Hematopoietic multipotent progenitor cell (in vitro differentiated cells): ENCODE measurements around the gene DSP. TPM values are rescaled to one million over a fixed set of nuclear protein-coding genes. Genes with fewer than 3 reads are reported as not detected.
A peak's percentile ranks its signal among the peaks of the same experiment; 100 is the strongest.

Experiments used
- DNase-seq, 3 donors: peaks; one replicate each; pipeline ENCODE4 v3.0.0-alpha.2; 2011 to 2015; ENCODE audit warnings: low read depth in 2 of 3, low spot score in 2 of 3
- total RNA-seq: library from RNA; depleted of rRNA; stranded (reverse); fragments of >200 nt; gene quantifications from one replicate; pipeline ENCODE4 v1.2.3, GENCODE V29; 2012

Gene DSP
- under 0.01 TPM for total RNA-seq

GRCh38 chr6:7541175-7542064 lies at the start of gene DSP:
Gene DSP (plus strand): TSS chr6:7541671. CDS start chr6:7541916, 245 bp downstream.
- peak in 2 of 3 donors; percentile 25 to 35 for DNase-seq

- DNase-seq = no peak
Observed at GRCh38 chr6:7493866-7494265, 47.6 kb upstream of the DSP start.

- no peak for DNase-seq
Observed at GRCh38 chr6:7494638-7495037, 46.8 kb upstream of the DSP start.

GRCh38 chr6:7496266-7496875 lies 45.1 kb upstream of the DSP start:
- no peak for DNase-seq

- no peak for DNase-seq
Observed at GRCh38 chr6:7500752-7501282, 40.7 kb upstream of the DSP start.

- no peak for DNase-seq
Observed at GRCh38 chr6:7502743-7503142, 38.7 kb upstream of the DSP start.

GRCh38 chr6:7504041-7504440 lies 37.4 kb upstream of the DSP start:
- no peak for DNase-seq

GRCh38 chr6:7505189-7505699 lies 36.2 kb upstream of the DSP start:
- DNase-seq = peak in 2 of 3 donors; percentile 14 to 29

GRCh38 chr6:7507600-7507999 lies 33.9 kb upstream of the DSP start:
- DNase-seq = no peak

GRCh38 chr6:7512320-7512719 lies 29.2 kb upstream of the DSP start:
- no peak for DNase-seq

GRCh38 chr6:7513529-7513928 lies 27.9 kb upstream of the DSP start:
- DNase-seq = no peak

GRCh38 chr6:7515363-7515762 lies 26.1 kb upstream of the DSP start:
- no peak for DNase-seq

- DNase-seq = no peak
Observed at GRCh38 chr6:7518877-7519276, 22.6 kb upstream of the DSP start.

- DNase-seq = no peak
Observed at GRCh38 chr6:7522873-7523272, 18.6 kb upstream of the DSP start.

- no peak for DNase-seq
Observed at GRCh38 chr6:7523922-7524321, 17.5 kb upstream of the DSP start.

GRCh38 chr6:7526755-7527154 lies 14.7 kb upstream of the DSP start:
- DNase-seq = no peak

GRCh38 chr6:7528565-7528964 lies 12.9 kb upstream of the DSP start:
- no peak for DNase-seq

GRCh38 chr6:7529141-7529540 lies 12.3 kb upstream of the DSP start:
- DNase-seq = no peak

- DNase-seq = no peak
Observed at GRCh38 chr6:7532232-7532631, 9.2 kb upstream of the DSP start.

- no peak for DNase-seq
Observed at GRCh38 chr6:7532821-7533220, 8.7 kb upstream of the DSP start.

GRCh38 chr6:7534192-7534591 lies 7.3 kb upstream of the DSP start:
- no peak for DNase-seq

GRCh38 chr6:7535498-7535897 lies 6.0 kb upstream of the DSP start:
- no peak for DNase-seq
